22Rv1 (cell line): ENCODE data around the gene SLC8A1.

Experiments
- H3K27ac ChIP-seq: fragments of 450-650 bp; 2 replicates; pipeline ENCODE4 v1.5.1; 2017
- CTCF ChIP-seq: fragments of 450-650 bp; IDR thresholded peaks from 2 replicates; pipeline ENCODE4 v1.5.1; 2017; ENCODE audit warnings: mild to moderate bottlenecking
- ZFX ChIP-seq: fragments of 450-650 bp; IDR thresholded peaks from 2 replicates; pipeline ENCODE4 v1.6.1; 2017; ENCODE audit warnings: antibody characterized with exemption, borderline replicate concordance

Gene SLC8A1

GRCh38 chr2:40230186-40230585, 221.7 kb downstream of the SLC8A1 start:
- no peak overlapping the region for H3K27ac ChIP-seq
- TF ChIP-seq ZFX (no peak), CTCF (no peak)

- no peak overlapping the region for H3K27ac ChIP-seq
- TF ChIP-seq CTCF (no peak), ZFX (no peak)
These were observed 223.6 kb downstream of the SLC8A1 start for GRCh38 chr2:40228310-40228709.

GRCh38 chr2:40227210-40227609, 224.7 kb downstream of the SLC8A1 start:
- no peak overlapping the region for H3K27ac ChIP-seq
- TF ChIP-seq ZFX (no peak), CTCF (no peak)

- no peak for TF ChIP-seq CTCF
- H3K27ac ChIP-seq = no peak overlapping the region
These were observed 225.3 kb downstream of the SLC8A1 start for GRCh38 chr2:40226637-40227036.

GRCh38 chr2:40225670-40226210, 226.2 kb downstream of the SLC8A1 start:
- no peak for TF ChIP-seq CTCF
- no peak for TF ChIP-seq ZFX
- H3K27ac ChIP-seq = no peak overlapping the region

- H3K27ac ChIP-seq = no peak overlapping the region
- TF ChIP-seq CTCF (no peak), ZFX (no peak)
These were observed 227.6 kb downstream of the SLC8A1 start for GRCh38 chr2:40224318-40224717.

- TF ChIP-seq CTCF (no peak), ZFX (no peak)
These were observed 231.5 kb downstream of the SLC8A1 start for GRCh38 chr2:40220177-40220925.

More at GRCh38 chr2:40220177-40220925, 231.5 kb downstream of the SLC8A1 start:
- no peak overlapping the region for H3K27ac ChIP-seq
